HG03342 (cell line): ENCODE measurements around the gene DDAH2.
A peak's percentile ranks its signal among the peaks of the same experiment; 100 is the strongest.

Source experiments
- ATAC-seq: cut with Tn5 transposase; IDR thresholded peaks from one replicate; pipeline ENCODE4 v1.9.1; 2021; ENCODE audit warnings: mild to moderate bottlenecking, moderate library complexity; ENCODE audit not compliant: unreplicated experiment

DDAH2 gene

GRCh38 chr6:31728767-31729514 lies at the start of gene DDAH2:
TSS of gene DDAH2 (minus strand) at chr6:31729299. CDS start at chr6:31729161, 138 bp downstream.
- ATAC-seq, result peak; percentile 19

- ATAC-seq, result no peak
Measured at GRCh38 chr6:31778193-31778592, 49.1 kb upstream of the DDAH2 start.

GRCh38 chr6:31777667-31778050 lies 48.6 kb upstream of the DDAH2 start:
- ATAC-seq, result no peak

GRCh38 chr6:31776989-31777666 lies 48.0 kb upstream of the DDAH2 start, which contains the start of gene VWA7:
TSS of gene VWA7 (minus strand) at chr6:31777328. CDS start at chr6:31776779, 549 bp downstream.
- ATAC-seq, result peak; percentile 66

GRCh38 chr6:31776485-31776988 lies 47.4 kb upstream of the DDAH2 start:
- no peak for ATAC-seq

GRCh38 chr6:31775633-31776484 lies 46.8 kb upstream of the DDAH2 start:
- ATAC-seq, result no peak

- ATAC-seq, result no peak
Measured at GRCh38 chr6:31775184-31775583, 46.1 kb upstream of the DDAH2 start.

GRCh38 chr6:31771992-31772358 lies 42.9 kb upstream of the DDAH2 start:
- no peak for ATAC-seq

GRCh38 chr6:31770860-31771259 lies 41.8 kb upstream of the DDAH2 start:
- no peak for ATAC-seq

GRCh38 chr6:31769684-31770371 lies 40.7 kb upstream of the DDAH2 start:
- no peak for ATAC-seq

GRCh38 chr6:31768363-31769257 lies 39.5 kb upstream of the DDAH2 start:
- ATAC-seq, result no peak

GRCh38 chr6:31767096-31767645 lies 38.1 kb upstream of the DDAH2 start:
- ATAC-seq, result no peak

- ATAC-seq, result no peak
Measured at GRCh38 chr6:31765910-31766794, 37.1 kb upstream of the DDAH2 start.

GRCh38 chr6:31765559-31765909 lies 36.4 kb upstream of the DDAH2 start:
- ATAC-seq, result no peak

GRCh38 chr6:31764198-31764597 lies 35.1 kb upstream of the DDAH2 start:
- ATAC-seq, result no peak

GRCh38 chr6:31763619-31763940 lies 34.5 kb upstream of the DDAH2 start:
- ATAC-seq, result no peak

- no peak for ATAC-seq
Measured at GRCh38 chr6:31762878-31763618, 33.9 kb upstream of the DDAH2 start.

- no peak for ATAC-seq
Measured at GRCh38 chr6:31762356-31762755, 33.3 kb upstream of the DDAH2 start, which contains the start of gene SAPCD1. TSS of gene SAPCD1 (plus strand) at chr6:31762656. CDS start at chr6:31763055, 399 bp downstream.
